Esophagus muscularis mucosa (tissue), 3 donors: ENCODE data around the gene AMT.

Experiments
- CTCF ChIP-seq, 3 experiments: fragments of 200-600 bp in 2 of 3; fragments of 450-650 bp in 1 of 3; sonication (generic) in 2 of 3; IDR thresholded peaks; one replicate each; pipeline ENCODE4 v1.5.1; 2017 to 2019; ENCODE audit warnings: antibody characterized with exemption in 3 of 3, mild to moderate bottlenecking in 2 of 3, moderate library complexity in 1 of 3
- POLR2A ChIP-seq: fragments of 450-650 bp; IDR thresholded peaks from one replicate; pipeline ENCODE4 v1.6.1; 2017; ENCODE audit warnings: antibody characterized with exemption, moderate library complexity, mild to moderate bottlenecking, low read depth
- POLR2AphosphoS5 ChIP-seq, 2 donors: sonication (generic); formaldehyde crosslinking; IDR thresholded peaks; one replicate each; pipeline ENCODE4 v1.6.1; 2017; ENCODE audit warnings: antibody characterized with exemption in 2 of 2

GRCh38 chr3:49389297-49389696 lies 33.0 kb downstream of the AMT start:
- TF ChIP-seq CTCF (IDR thresholded peaks at IDR 0.05), result no peak
- TF ChIP-seq POLR2A, result no peak
- no peak for TF ChIP-seq POLR2AphosphoS5 (IDR thresholded peaks at IDR 0.05)
